ENCODE results near the gene ZFP1.

DNA sequence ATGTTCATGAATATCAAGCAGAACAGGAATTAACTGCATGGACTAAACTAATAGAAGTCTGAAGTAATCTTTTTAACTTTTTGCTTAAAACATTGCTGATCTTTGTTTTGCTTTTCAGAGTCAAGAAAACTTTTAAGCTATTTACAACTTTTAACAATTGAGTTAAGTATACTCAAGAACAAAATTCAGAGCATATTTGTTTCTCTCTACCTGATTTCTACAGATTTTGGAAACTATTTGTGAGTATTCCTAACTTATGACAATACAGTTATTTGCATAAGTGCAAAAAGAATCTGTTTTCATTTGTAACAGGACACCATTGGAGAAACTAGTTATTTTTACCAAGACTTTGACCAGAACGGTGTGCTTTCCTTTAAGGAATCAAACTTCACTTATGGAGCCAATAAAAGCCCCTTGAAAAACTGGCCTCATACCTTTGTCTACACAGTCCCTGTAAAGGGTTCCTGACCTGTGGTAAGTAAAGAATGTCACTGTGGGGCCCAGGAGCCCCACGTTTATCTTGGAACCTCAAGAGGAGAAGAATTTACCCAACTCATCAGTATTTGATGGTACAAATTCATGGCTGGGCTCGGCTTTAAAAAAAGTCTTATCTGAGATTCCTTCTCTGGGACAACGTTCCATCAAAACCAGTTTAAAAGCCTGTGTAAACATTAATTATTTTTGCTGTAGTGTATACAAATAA, 20.5 kb upstream of the ZFP1 start:
- no peak for TF ChIP-seq EZH2 (IDR thresholded peaks at IDR 0.05; ENCODE audit: borderline replicate concordance, low read depth, low read length, poor library complexity, severe bottlenecking)
- TF ChIP-seq, protein P1, sequence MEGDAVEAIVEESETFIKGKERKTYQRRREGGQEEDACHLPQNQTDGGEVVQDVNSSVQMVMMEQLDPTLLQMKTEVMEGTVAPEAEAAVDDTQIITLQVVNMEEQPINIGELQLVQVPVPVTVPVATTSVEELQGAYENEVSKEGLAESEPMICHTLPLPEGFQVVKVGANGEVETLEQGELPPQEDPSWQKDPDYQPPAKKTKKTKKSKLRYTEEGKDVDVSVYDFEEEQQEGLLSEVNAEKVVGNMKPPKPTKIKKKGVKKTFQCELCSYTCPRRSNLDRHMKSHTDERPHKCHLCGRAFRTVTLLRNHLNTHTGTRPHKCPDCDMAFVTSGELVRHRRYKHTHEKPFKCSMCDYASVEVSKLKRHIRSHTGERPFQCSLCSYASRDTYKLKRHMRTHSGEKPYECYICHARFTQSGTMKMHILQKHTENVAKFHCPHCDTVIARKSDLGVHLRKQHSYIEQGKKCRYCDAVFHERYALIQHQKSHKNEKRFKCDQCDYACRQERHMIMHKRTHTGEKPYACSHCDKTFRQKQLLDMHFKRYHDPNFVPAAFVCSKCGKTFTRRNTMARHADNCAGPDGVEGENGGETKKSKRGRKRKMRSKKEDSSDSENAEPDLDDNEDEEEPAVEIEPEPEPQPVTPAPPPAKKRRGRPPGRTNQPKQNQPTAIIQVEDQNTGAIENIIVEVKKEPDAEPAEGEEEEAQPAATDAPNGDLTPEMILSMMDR (conservative IDR thresholded peaks at IDR 0.05; ENCODE audit: low read depth, low read length): no peak

Data from A673 (cell line).